ENCODE data around the gene HTRA3.

The HTRA3 gene

DNA sequence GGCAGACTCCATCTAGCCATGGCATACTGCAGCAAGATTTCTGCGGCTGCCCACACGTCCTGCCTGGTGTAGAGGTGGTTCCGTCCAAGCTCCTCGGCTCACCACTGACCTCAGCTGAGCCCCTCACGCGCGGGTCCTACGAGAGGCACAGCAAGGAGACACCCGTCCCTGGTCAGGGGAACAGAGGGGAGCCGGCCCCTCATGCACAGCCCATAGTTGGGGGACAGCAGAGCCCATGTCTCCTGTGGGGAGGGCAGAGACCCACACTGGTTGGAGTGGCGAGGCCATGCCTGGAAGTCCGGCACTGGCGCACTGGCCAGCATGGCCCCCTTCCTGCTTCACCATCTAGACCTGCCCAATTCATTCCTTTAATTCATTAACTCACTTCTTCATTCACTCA is 80.8 kb downstream of the HTRA3 start:
- Histone ChIP-seq H3K4me3 (ENCODE audit: low read depth, low read length) (no peak overlapping the region), H3K36me3 (no peaks in the 10 kb centered on the region), H3K27ac (no peak overlapping the region), H3K27me3 (ENCODE audit: insufficient read depth, low read depth, severe bottlenecking) (no peaks in the 10 kb centered on the region), H3K9me3 (ENCODE audit: severe bottlenecking) (no peaks in the 10 kb centered on the region)
- TF ChIP-seq, protein P1, sequence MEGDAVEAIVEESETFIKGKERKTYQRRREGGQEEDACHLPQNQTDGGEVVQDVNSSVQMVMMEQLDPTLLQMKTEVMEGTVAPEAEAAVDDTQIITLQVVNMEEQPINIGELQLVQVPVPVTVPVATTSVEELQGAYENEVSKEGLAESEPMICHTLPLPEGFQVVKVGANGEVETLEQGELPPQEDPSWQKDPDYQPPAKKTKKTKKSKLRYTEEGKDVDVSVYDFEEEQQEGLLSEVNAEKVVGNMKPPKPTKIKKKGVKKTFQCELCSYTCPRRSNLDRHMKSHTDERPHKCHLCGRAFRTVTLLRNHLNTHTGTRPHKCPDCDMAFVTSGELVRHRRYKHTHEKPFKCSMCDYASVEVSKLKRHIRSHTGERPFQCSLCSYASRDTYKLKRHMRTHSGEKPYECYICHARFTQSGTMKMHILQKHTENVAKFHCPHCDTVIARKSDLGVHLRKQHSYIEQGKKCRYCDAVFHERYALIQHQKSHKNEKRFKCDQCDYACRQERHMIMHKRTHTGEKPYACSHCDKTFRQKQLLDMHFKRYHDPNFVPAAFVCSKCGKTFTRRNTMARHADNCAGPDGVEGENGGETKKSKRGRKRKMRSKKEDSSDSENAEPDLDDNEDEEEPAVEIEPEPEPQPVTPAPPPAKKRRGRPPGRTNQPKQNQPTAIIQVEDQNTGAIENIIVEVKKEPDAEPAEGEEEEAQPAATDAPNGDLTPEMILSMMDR (IDR thresholded peaks at IDR 0.05; ENCODE audit: low read depth, low read length): no peak
- DNase-seq: peak; percentile 2

DNA sequence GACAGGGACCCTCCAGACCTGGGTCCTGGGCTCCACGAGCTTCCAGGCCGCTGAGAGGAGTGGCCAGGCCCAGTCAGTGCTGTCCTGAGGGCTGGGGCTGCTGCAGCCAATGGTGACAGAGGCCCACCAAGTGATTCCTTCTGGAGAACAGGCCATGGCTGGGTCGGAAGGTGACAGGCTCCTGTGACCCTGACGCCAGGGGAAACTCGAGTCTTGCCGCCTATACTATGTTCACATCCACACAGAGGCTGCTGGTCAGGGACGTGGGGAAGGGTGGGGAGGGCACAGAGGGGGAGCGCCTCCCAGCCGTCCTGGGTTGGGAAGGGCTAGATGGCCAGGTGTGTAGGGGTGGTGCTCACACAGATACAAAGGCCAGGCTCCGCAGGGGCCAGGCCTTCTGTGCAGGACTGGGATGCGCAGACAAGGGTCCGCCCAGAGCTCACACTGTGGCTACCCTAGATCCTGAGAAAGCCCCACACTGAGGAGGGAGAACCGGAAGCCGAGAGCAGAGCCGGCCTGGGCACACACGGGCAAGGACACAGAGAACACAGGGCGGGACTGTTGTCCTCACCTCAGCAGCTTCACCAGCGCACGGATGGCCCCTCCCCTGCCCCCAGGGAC is 81.4 kb downstream of the HTRA3 start:
- Histone ChIP-seq H3K36me3 (no peaks in the 10 kb centered on the region), H3K4me3 (ENCODE audit: low read depth, low read length) (no peak overlapping the region), H3K9me3 (ENCODE audit: severe bottlenecking) (no peaks in the 10 kb centered on the region), H3K27ac (no peak overlapping the region), H3K27me3 (ENCODE audit: insufficient read depth, low read depth, severe bottlenecking) (no peaks in the 10 kb centered on the region)
- peak; percentile 6 for DNase-seq
- TF ChIP-seq, protein P1 (IDR thresholded peaks at IDR 0.05; ENCODE audit: low read depth, low read length): no peak

DNA sequence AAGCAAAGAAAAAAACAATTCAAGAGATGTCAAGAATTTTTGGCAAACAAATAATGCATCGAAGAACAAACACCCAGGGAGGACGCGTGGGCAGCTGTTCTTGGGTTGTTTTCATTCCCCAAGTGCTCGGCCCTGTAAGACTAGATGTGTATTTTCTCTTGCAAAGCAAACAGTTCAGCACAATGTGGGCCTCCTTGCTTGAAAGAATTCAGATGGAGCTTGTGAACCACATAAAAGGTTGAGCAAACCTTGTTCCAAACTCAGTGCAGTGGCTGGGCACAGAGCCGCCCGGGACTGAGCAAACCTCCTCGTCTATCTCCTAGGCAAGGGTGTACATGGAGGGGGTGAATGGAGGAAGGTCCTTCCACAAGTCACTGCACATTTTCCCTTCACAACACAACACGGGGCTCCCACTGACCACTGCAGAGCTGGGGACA is 82.4 kb downstream of the HTRA3 start:
- H3K4me3 ChIP-seq (ENCODE audit: low read depth, low read length): no peak overlapping the region
- H3K9me3 ChIP-seq (ENCODE audit: severe bottlenecking): no peaks in the 10 kb centered on the region
- H3K27me3 ChIP-seq (ENCODE audit: insufficient read depth, low read depth, severe bottlenecking): no peaks in the 10 kb centered on the region
- no peak overlapping the region for H3K27ac ChIP-seq
- peak; percentile 0 for DNase-seq
- H3K36me3 ChIP-seq: no peaks in the 10 kb centered on the region
- TF ChIP-seq, protein P1 (IDR thresholded peaks at IDR 0.05; ENCODE audit: low read depth, low read length): no peak

DNA sequence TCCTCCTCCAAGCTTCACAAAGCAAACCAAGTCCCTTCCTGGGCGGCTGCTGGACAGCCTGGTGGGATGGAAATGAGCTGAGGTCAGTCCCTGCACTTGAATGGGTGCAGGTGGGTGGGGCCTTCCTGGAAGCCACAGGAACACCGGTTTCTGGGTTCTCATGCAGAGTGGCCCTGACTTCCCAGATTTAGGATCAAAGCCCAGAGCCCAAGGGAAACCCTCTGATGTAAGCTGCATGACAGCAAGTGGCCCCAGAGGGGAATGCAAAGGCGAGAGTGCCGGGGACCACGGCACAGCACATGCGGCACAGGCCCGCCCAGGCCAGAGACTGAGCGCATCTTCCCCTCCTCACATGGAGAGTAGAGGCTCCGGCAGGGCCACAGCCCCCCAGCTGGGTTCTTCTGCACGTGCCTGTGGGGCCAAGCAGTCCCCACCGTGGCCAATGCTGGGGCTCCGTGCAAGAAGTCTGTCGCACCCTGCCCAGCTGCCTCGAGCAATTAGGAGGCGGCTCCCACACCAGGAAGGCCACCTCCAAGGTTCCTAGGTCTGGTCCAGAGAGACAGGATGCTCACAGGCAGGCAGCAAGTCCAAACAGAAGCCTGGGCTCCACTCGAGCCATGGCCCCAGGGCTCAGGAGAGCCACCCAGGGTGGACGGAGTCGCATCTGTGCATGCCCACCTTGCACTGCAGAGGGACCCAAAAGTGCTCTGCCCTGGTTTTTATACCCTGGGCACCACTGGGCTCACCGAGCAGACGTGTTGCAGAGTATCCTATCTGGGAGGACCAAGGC is 83.0 kb downstream of the HTRA3 start:
- DNase-seq: peak; percentile 3
- Histone ChIP-seq H3K36me3 (no peaks in the 10 kb centered on the region), H3K27me3 (ENCODE audit: insufficient read depth, low read depth, severe bottlenecking) (no peaks in the 10 kb centered on the region), H3K27ac (no peak overlapping the region), H3K4me3 (ENCODE audit: low read depth, low read length) (no peak overlapping the region), H3K9me3 (ENCODE audit: severe bottlenecking) (no peaks in the 10 kb centered on the region)
- TF ChIP-seq, protein P1 (IDR thresholded peaks at IDR 0.05; ENCODE audit: low read depth, low read length): no peak

DNA sequence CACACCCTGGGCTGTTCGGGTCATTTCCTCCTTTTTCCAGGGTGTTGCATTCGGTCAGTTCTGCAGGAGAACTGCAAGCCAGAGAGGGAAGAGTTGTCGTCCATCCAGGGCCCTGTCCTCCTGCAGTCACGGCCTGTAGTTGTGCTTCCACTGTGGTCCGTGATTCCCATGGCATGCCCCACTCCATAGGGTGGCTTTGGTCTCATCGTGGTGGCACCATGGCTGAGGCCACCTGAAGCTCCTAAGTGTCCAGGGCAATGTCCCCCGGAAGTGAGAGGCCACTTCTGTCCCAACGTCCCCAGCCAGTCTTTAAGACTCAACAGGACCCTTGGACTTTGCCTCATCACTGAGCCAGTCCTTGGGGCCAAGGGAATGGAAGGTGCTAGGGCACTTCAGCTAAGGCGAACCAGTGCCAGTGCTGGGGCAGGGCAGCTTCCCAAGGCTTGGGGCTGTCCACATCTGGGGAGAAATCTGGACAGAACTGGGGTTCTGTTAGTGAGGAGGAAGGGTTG is 83.7 kb downstream of the HTRA3 start:
- no peaks in the 10 kb centered on the region for H3K9me3 ChIP-seq (ENCODE audit: severe bottlenecking)
- H3K27me3 ChIP-seq (ENCODE audit: insufficient read depth, low read depth, severe bottlenecking): no peaks in the 10 kb centered on the region
- H3K27ac ChIP-seq: no peak overlapping the region
- DNase-seq: peak; percentile 4
- TF ChIP-seq, protein P1 (IDR thresholded peaks at IDR 0.05; ENCODE audit: low read depth, low read length): no peak
- H3K4me3 ChIP-seq (ENCODE audit: low read depth, low read length): no peak overlapping the region
- no peaks in the 10 kb centered on the region for H3K36me3 ChIP-seq
